DMS53 treated with DMSO at 0.1 percent for 48 hours (cell line): ENCODE measurements around the gene NPAS2.

Experiments
- DNase-seq: peaks from one replicate; lab custom pipeline; 2025; ENCODE audit not compliant: unreplicated experiment; lab: John Stamatoyannopoulos, UW

Gene NPAS2

GRCh38 chr2:100793220-100793619, 26.7 kb upstream of the NPAS2 start:
- DNase-seq: no peak

- DNase-seq: peak; percentile 40
These were observed 26.0 kb upstream of the NPAS2 start for GRCh38 chr2:100793982-100794381.

- no peak for DNase-seq
These were observed 23.3 kb upstream of the NPAS2 start for GRCh38 chr2:100796499-100797100.

GRCh38 chr2:100799686-100800085, 20.3 kb upstream of the NPAS2 start:
- DNase-seq: no peak

GRCh38 chr2:100800915-100801314, 19.0 kb upstream of the NPAS2 start:
- no peak for DNase-seq

- no peak for DNase-seq
These were observed 18.5 kb upstream of the NPAS2 start for GRCh38 chr2:100801402-100801801.

- no peak for DNase-seq
These were observed 17.9 kb upstream of the NPAS2 start for GRCh38 chr2:100802066-100802465.

GRCh38 chr2:100803334-100803733, 16.6 kb upstream of the NPAS2 start:
- no peak for DNase-seq

- DNase-seq: no peak
These were observed 13.4 kb upstream of the NPAS2 start for GRCh38 chr2:100806550-100806949.

- DNase-seq: no peak
These were observed 12.2 kb upstream of the NPAS2 start for GRCh38 chr2:100807707-100808106.

- DNase-seq: no peak
These were observed 11.4 kb upstream of the NPAS2 start for GRCh38 chr2:100808582-100808981.

- DNase-seq: no peak
These were observed 10.4 kb upstream of the NPAS2 start for GRCh38 chr2:100809506-100809905.

- DNase-seq: no peak
These were observed 9.3 kb upstream of the NPAS2 start for GRCh38 chr2:100810603-100811145.

- no peak for DNase-seq
These were observed 7.8 kb upstream of the NPAS2 start for GRCh38 chr2:100812116-100812515.

- no peak for DNase-seq
These were observed 7.4 kb upstream of the NPAS2 start for GRCh38 chr2:100812573-100812972.

GRCh38 chr2:100813527-100813926, 6.4 kb upstream of the NPAS2 start:
- DNase-seq: no peak

GRCh38 chr2:100814043-100814442, 5.9 kb upstream of the NPAS2 start:
- DNase-seq: no peak

- DNase-seq: no peak
These were observed 5.5 kb upstream of the NPAS2 start for GRCh38 chr2:100814453-100814852.

GRCh38 chr2:100817388-100817985, 2.5 kb upstream of the NPAS2 start:
- no peak for DNase-seq

- no peak for DNase-seq
These were observed 1.8 kb upstream of the NPAS2 start for GRCh38 chr2:100818003-100818605.

GRCh38 chr2:100818606-100819369, 1.2 kb upstream of the NPAS2 start:
- DNase-seq: peak; percentile 67

GRCh38 chr2:100820273-100820522, 259 bp downstream of the NPAS2 start:
- DNase-seq: no peak
